Fibroblast of lung (primary cell): ENCODE data around the gene TMC3.

Source experiments
- EZH2 ChIP-seq: IDR thresholded peaks from 2 replicates; pipeline ENCODE4 v1.5.1; 2012; ENCODE audit warnings: low read length, control low read depth, mild to moderate bottlenecking; ENCODE audit errors: missing control alignments
- TF ChIP-seq, protein P1 (sequence below), 2 donors: IDR thresholded peaks in 1 of 2; conservative IDR thresholded peaks in 1 of 2; 1 replicate in 1 of 2; 2 replicates in 1 of 2; pipeline ENCODE4 v1.5.1; 2011 to 2012; ENCODE audit warnings: low read length in 2 of 2, control low read depth in 1 of 2, inconsistent platforms in 1 of 2, low read depth in 1 of 2, mild to moderate bottlenecking in 1 of 2

DNA sequence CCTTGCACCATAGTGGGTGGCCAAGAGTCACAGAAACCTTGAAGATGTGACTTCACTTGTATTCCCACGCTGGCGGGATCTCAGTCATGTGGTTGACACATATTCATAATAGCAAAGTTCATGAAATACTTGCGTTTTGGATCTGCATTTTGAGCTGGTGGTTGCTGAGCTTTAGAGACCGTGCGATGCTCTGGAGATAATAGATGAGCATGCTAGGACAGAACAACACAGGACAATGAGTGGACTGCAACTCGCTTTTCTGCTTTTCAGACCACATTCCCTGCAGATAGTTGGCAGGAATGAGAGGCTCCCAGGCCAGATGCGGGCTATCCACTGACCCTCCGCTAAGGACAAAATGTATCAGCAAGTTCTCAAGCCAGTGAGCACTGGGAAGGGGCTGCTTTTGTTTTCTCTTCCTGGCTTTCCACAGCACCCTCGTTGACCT is 36.3 kb downstream of the TMC3 start:
- TF ChIP-seq, protein P1, sequence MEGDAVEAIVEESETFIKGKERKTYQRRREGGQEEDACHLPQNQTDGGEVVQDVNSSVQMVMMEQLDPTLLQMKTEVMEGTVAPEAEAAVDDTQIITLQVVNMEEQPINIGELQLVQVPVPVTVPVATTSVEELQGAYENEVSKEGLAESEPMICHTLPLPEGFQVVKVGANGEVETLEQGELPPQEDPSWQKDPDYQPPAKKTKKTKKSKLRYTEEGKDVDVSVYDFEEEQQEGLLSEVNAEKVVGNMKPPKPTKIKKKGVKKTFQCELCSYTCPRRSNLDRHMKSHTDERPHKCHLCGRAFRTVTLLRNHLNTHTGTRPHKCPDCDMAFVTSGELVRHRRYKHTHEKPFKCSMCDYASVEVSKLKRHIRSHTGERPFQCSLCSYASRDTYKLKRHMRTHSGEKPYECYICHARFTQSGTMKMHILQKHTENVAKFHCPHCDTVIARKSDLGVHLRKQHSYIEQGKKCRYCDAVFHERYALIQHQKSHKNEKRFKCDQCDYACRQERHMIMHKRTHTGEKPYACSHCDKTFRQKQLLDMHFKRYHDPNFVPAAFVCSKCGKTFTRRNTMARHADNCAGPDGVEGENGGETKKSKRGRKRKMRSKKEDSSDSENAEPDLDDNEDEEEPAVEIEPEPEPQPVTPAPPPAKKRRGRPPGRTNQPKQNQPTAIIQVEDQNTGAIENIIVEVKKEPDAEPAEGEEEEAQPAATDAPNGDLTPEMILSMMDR (conservative IDR thresholded peaks at IDR 0.05 in 1 of 2, IDR thresholded peaks at IDR 0.05 in 1 of 2; ENCODE audit: low read depth in 1 of 2, low read length in 2 of 2), result no peak
- no peak for TF ChIP-seq EZH2
